GM12878 (cell line): ENCODE data around the gene TBC1D10B. TPM values are rescaled to one million over a fixed set of nuclear protein-coding genes. Genes with fewer than 3 reads are reported as not detected.
"Not testable (repeated sequence)": the region's sequence is repeated elsewhere in the genome, so short reads cannot be mapped to it uniquely, and the experiment has no call there.

ENCODE experiments used
- ATAC-seq: fragments of 200-7000 bp; cut with Tn5 transposase; 3 replicates; pipeline ENCODE4 v1.9.1; 2020; ENCODE audit warnings: mild to moderate bottlenecking, moderate library complexity
- BruUV-seq: library from RNA; stranded (reverse); fragments of 400-500 nt; replicated peaks from 2 replicates; lab custom pipeline; 2021; lab: Mats Ljungman, UMichigan
- CTCF ChIA-PET: fragments of 300-600 bp; sonication (Branson Sonifier 250); formaldehyde crosslinking; extraction: SDS; loops from one replicate; lab custom pipeline; 2021; ENCODE audit warnings: inconsistent platforms; lab: Yijun Ruan, JAX
- POLR2A ChIA-PET: fragments of 350-600 bp; formaldehyde crosslinking; extraction: SDS; loops from one replicate; lab custom pipeline; 2021; ENCODE audit warnings: inconsistent platforms; lab: Charles Lee
- RAD21 ChIA-PET: fragments of 300-600 bp; sonication (Branson Sonifier 250); formaldehyde crosslinking; loops from one replicate; lab custom pipeline; 2023; ENCODE audit warnings: antibody characterized with exemption; ENCODE audit not compliant: unreplicated experiment; lab: Charles Lee
- SMC1A ChIA-PET: fragments of 300-600 bp; sonication (Branson Sonifier 250); formaldehyde crosslinking; loops from one replicate; lab custom pipeline; 2023; ENCODE audit not compliant: unreplicated experiment, uncharacterized antibody; lab: Charles Lee
- DNase-seq: peaks from one replicate; pipeline ENCODE4 v3.0.0-alpha.2; 2011; ENCODE audit warnings: low read depth, low spot score
- FAIRE-seq: peaks from 3 replicates; lab custom pipeline; 2011; peaks lifted over from hg19 to GRCh38; lab: Jason Lieb, UNC
- H2AFZ ChIP-seq: 2 replicates; pipeline ENCODE4 v1.6.0; 2011; ENCODE audit warnings: low read depth, low read length, control low read depth; ENCODE audit not compliant: control insufficient read depth
- H3K27ac ChIP-seq: 2 replicates; pipeline ENCODE4 v1.5.1; 2011; ENCODE audit warnings: control low read depth; ENCODE audit not compliant: control insufficient read depth, insufficient read depth
- H3K27me3 ChIP-seq, 2 experiments: replicated peaks in 1 of 2; 2 replicates each; pipeline versions ENCODE4 v1.6.0 to v1.6.1; 2011; ENCODE audit warnings: low read length in 1 of 2; ENCODE audit not compliant: control insufficient read depth in 2 of 2, insufficient read depth in 2 of 2
- H3K36me3 ChIP-seq, 2 experiments: 2 replicates each; pipeline ENCODE4 v1.5.1; 2011; ENCODE audit warnings: low read length in 1 of 2; ENCODE audit not compliant: control insufficient read depth in 2 of 2, insufficient read depth in 2 of 2
- H3K4me1 ChIP-seq: 2 replicates; pipeline ENCODE4 v1.6.1; 2011; ENCODE audit warnings: mild to moderate bottlenecking, low read length, moderate library complexity, mixed read lengths; ENCODE audit not compliant: control insufficient read depth, insufficient read depth
- H3K4me2 ChIP-seq: 2 replicates; pipeline ENCODE4 v1.6.0; 2011; ENCODE audit warnings: control low read depth; ENCODE audit not compliant: control insufficient read depth, insufficient read depth
- H3K4me3 ChIP-seq: fragments of 200-600 bp; sonication (generic); 2 replicates; pipeline ENCODE4 v1.5.1; 2016
- H3K79me2 ChIP-seq: 2 replicates; pipeline ENCODE4 v1.6.0; 2011; ENCODE audit warnings: low read length; ENCODE audit not compliant: control insufficient read depth, insufficient read depth
- H3K9ac ChIP-seq: 2 replicates; pipeline ENCODE4 v1.8.0; 2011; ENCODE audit warnings: low read length, control low read depth, mixed read lengths; ENCODE audit not compliant: control insufficient read depth, insufficient read depth
- H3K9me3 ChIP-seq: replicated peaks from 3 replicates; pipeline ENCODE4 v1.5.1; 2011; ENCODE audit warnings: mild to moderate bottlenecking, low read length; ENCODE audit not compliant: control insufficient read depth, insufficient read depth
- H4K20me1 ChIP-seq: 2 replicates; pipeline ENCODE4 v1.6.0; 2011; ENCODE audit not compliant: control insufficient read depth, insufficient read depth
- CEBPB ChIP-seq, 2 experiments: fragments of 150-350 bp in 1 of 2; IDR thresholded peaks; 2 replicates each; pipeline ENCODE4 v1.6.1; 2012 to 2014; ENCODE audit warnings: low read depth in 2 of 2, low read length in 2 of 2, borderline replicate concordance in 1 of 2, inconsistent platforms in 1 of 2
- CREM ChIP-seq: IDR thresholded peaks from 2 replicates; pipeline ENCODE4 v1.6.1; 2014; ENCODE audit warnings: antibody characterized with exemption, low read depth
- IKZF2 ChIP-seq, 2 experiments: fragments of 450-650 bp; IDR thresholded peaks; 2 replicates each; pipeline ENCODE4 v1.6.1; 2017; ENCODE audit warnings: mild to moderate bottlenecking in 2 of 2, moderate library complexity in 2 of 2
- MEF2B ChIP-seq: fragments of 450-650 bp; IDR thresholded peaks from 2 replicates; pipeline ENCODE4 v1.6.1; 2018; ENCODE audit warnings: mild to moderate bottlenecking, moderate library complexity; ENCODE audit not compliant: partially characterized antibody, poor library complexity, severe bottlenecking
- MTA2 ChIP-seq: fragments of 450-650 bp; IDR thresholded peaks from 2 replicates; pipeline ENCODE4 v1.6.1; 2016; ENCODE audit warnings: low read depth, mild to moderate bottlenecking, moderate library complexity
- NBN ChIP-seq: fragments of 450-650 bp; IDR thresholded peaks from 2 replicates; pipeline ENCODE4 v1.6.1; 2016
- NFIC ChIP-seq: IDR thresholded peaks from 2 replicates; pipeline ENCODE4 v1.6.1; 2012; ENCODE audit warnings: low read depth, mild to moderate bottlenecking, inconsistent platforms, low read length, moderate library complexity
- NR2C1 ChIP-seq: fragments of 450-650 bp; IDR thresholded peaks from 2 replicates; pipeline ENCODE4 v1.6.1; 2017; ENCODE audit warnings: antibody characterized with exemption, mild to moderate bottlenecking, moderate library complexity
- PML ChIP-seq: IDR thresholded peaks from 2 replicates; pipeline ENCODE4 v1.6.1; 2012; ENCODE audit warnings: low read length, inconsistent platforms
- WGBS: methylation state at CpG from one replicate; pipeline ENCODE4 v1.1.6; 2016; ENCODE audit warnings: low lambda C conversion rate; ENCODE audit not compliant: insufficient replicate concordance, insufficient coverage; ENCODE audit errors: missing lambda C conversion rate; 5-methylcytosine and 5-hydroxymethylcytosine counted together
- in situ Hi-C: fragments of 300-500 bp; cut with MboI; formaldehyde crosslinking; loops from 9 replicates; pipeline ENCODE4 v1.14.3; 2018; ENCODE audit warnings: mixed read lengths
- intact Hi-C: fragments of 100-400 bp; cut with micrococcal nuclease; formaldehyde crosslinking; loops from one replicate; pipeline ENCODE4 v1.14.2; 2022; ENCODE audit not compliant: unreplicated experiment
- polyA plus RNA-seq, 11 experiments: library from polyadenylated mRNA; depleted of rRNA in 4 of 11; unstranded in 6 of 11; stranded (reverse) in 5 of 11; fragments of >200 nt; fragmentation: Nextera tagmentation in 4 of 11; fragmentation: Illumina TruSeq in 1 of 11; extraction: Ambion mirVana in 4 of 11; extraction: Trizol in 1 of 11; gene quantifications; 1 replicate in 1 of 11; 2 replicates in 10 of 11; pipeline versions ENCODE4 v1.2.1 to v1.2.3, GENCODE V29; 2011 to 2016; ENCODE audit warnings: inconsistent platforms in 2 of 11, missing spikeins in 2 of 11, low read depth in 1 of 11
- total RNA-seq, 4 experiments: library from RNA; depleted of rRNA in 3 of 4; stranded (reverse); fragments of >200 nt in 3 of 4; fragmentation: Illumina TruSeq in 1 of 4; extraction: Trizol in 1 of 4; gene quantifications; 2 replicates each; pipeline versions ENCODE4 v1.2.1 to v1.2.3, GENCODE V29; 2013 to 2021
- TF ChIP-seq, protein P1 (sequence below): IDR thresholded peaks from 2 replicates; pipeline ENCODE4 v1.6.1; 2011; ENCODE audit warnings: low read depth, mild to moderate bottlenecking, low read length, moderate library complexity, borderline replicate concordance; ENCODE audit errors: extremely low read depth
- TF ChIP-seq, protein P2 (sequence below): fragments of 450-650 bp; IDR thresholded peaks from 2 replicates; pipeline ENCODE4 v1.6.1; 2017; ENCODE audit warnings: mild to moderate bottlenecking

The TBC1D10B gene
- total and polyA plus RNA-seq, 10 of the 15 experiments (the other 5 are each of a cell fraction or from before 2014, with no cell fraction given), result 2.2 to 51.2 (median 11.6) TPM

DNA sequence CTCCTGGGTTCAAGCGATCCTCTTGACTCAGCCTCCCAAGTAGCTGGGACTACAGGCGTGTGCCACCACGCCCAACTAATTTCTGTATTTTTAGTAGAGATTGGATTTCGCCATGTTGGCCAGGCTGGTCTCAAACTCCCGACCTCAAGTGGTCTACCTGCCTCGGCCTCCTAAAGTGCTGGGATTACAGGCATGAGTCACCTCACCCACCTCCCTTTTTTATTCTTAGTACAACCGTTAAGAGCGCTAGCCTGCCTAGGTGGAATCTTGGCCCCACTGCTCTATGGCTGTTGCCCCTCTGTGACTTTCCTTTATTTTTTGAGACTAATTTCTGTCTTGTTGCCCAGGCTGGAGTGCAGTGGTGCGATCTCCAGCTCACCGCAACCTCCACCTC is 32.3 kb downstream of the TBC1D10B start:
- H3K36me3 ChIP-seq, in situ Hi-C loops, FAIRE-seq, H4K20me1 ChIP-seq, SMC1A ChIA-PET, H3K27me3 ChIP-seq, H2AFZ ChIP-seq, ATAC-seq, intact Hi-C loops, BruUV-seq, H3K4me1 ChIP-seq, H3K27ac ChIP-seq, H3K4me3 ChIP-seq, POLR2A ChIA-PET, DNase-seq, H3K79me2 ChIP-seq, H3K9ac ChIP-seq, H3K4me2 ChIP-seq, RAD21 ChIA-PET, CTCF ChIA-PET, H3K9me3 ChIP-seq: not testable (repeated sequence)
- 76% methylated on average over 10 of the region's 10 CpGs for WGBS

DNA sequence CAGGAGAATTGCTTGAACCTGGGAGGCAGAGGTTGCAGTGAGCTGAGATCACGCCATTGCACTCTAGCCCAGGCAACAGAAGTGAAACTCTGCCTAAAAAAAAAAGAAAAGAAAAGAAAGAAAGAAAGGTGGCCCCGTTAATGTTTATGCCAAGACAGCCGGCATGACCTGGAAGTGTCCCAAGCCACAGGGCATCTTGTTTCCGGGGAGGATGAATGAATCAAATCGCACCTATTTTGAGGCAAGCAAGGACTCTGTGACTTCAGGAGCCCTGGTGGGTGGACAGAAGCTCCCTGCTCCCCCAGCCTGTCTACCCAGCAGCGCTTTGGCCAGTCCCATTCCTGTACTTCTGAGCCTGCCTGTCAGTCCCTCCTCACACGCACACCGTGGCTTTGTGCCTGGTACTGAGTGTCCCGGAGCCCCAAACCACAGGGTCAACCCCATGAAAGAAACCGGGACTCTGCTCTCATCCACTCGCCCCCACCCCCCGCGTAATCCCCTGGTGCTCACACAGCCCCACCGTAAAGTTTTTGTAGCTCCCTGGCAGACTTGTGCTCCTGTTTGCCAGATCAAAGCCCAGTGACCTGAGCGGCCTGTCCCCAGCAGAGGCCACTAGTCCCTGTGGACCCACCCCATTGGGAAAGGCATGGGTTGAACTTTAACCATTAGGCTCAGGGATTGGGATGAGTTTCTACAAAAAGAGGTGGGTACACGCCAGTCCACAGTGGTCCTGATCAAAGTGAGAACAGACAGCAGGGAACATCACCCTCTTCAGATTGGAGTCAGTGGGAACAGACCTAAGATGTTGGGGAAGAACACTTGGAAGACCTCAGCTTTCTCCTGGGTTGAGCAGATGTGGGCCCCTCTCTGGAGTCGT is 34.5 kb downstream of the TBC1D10B start:
- Histone ChIP-seq H3K4me3 (peak overlapping the region; percentile 59), H3K4me2 (peak overlapping the region; percentile 86), H3K9me3 (no peaks in the 10 kb centered on the region), H2AFZ (peak overlapping the region; percentile 66), H3K79me2 (no peaks in the 10 kb centered on the region; the same call in 1 of the 2 replicates), H3K9ac (peak overlapping the region; percentile 26; the same call in 1 of the 2 replicates), H3K4me1 (peaks cover 6% of the 10 kb centered on the region), H3K36me3 (no peaks in the 10 kb centered on the region), H3K27me3 (no peaks in the 10 kb centered on the region), H3K27ac (no peak overlapping the region), H4K20me1 (no peaks in the 10 kb centered on the region)
- FAIRE-seq, result no peak
- no TSS peak for BruUV-seq
- RAD21 ChIA-PET, result interaction anchor here (0.7 to 2.1 kb wide), 6 partner anchors 15 to 243 kb away, joined by 3 to 8 read pairs (median 4); partner anchors contain the start of gene SEPTIN1
- in situ Hi-C loops (no loop called here), intact Hi-C loops (no loop called here)
- CTCF ChIA-PET, result interaction anchor here (0.6 to 1.5 kb wide), 5 partner anchors 19 to 262 kb away, joined by 3 to 5 read pairs (median 3); partner anchors contain the start of genes CD2BP2 and TBC1D10B
- POLR2A ChIA-PET, result interaction anchor here (0.9 to 2.4 kb wide), 5 partner anchors 13 to 152 kb away, joined by 3 to 9 read pairs (median 3); partner anchors contain the start of genes CORO1A and SEPTIN1
- ATAC-seq, result peak; percentile 25
- DNase-seq, result peak; percentile 23
- 25% methylated on average over 16 of the region's 17 CpGs for WGBS
- SMC1A ChIA-PET, result interaction anchor here (0.6 to 1.8 kb wide), 4 partner anchors 13 to 272 kb away, joined by 3 to 5 read pairs (median 4); partner anchors contain the start of gene CD2BP2
- TF ChIP-seq, protein P1, sequence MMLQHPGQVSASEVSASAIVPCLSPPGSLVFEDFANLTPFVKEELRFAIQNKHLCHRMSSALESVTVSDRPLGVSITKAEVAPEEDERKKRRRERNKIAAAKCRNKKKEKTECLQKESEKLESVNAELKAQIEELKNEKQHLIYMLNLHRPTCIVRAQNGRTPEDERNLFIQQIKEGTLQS, result no peak
- TF ChIP-seq CREM, result no peak
- peak; percentile 68 for TF ChIP-seq NBN
- no peak for TF ChIP-seq CEBPB (IDR thresholded peaks at IDR 0.05; ENCODE audit: borderline replicate concordance in 1 of 2, low read depth in 2 of 2, low read length in 2 of 2)
- peak; percentile 37; the same call in 1 of the 2 replicates for TF ChIP-seq MTA2
- peak; percentile 46; the same call in 1 of the 2 replicates for TF ChIP-seq NR2C1
- 0 out of 4 replicates have a peak, but pooled peaks of 1 of the 2 experiments have one; percentile 21 for TF ChIP-seq IKZF2 (IDR thresholded peaks at IDR 0.05)
- 0 out of 2 replicates have a peak, but pooled peaks have one; percentile 5 for TF ChIP-seq PML
- TF ChIP-seq MEF2B, result no peak
- no peak for TF ChIP-seq NFIC
- TF ChIP-seq, protein P2, sequence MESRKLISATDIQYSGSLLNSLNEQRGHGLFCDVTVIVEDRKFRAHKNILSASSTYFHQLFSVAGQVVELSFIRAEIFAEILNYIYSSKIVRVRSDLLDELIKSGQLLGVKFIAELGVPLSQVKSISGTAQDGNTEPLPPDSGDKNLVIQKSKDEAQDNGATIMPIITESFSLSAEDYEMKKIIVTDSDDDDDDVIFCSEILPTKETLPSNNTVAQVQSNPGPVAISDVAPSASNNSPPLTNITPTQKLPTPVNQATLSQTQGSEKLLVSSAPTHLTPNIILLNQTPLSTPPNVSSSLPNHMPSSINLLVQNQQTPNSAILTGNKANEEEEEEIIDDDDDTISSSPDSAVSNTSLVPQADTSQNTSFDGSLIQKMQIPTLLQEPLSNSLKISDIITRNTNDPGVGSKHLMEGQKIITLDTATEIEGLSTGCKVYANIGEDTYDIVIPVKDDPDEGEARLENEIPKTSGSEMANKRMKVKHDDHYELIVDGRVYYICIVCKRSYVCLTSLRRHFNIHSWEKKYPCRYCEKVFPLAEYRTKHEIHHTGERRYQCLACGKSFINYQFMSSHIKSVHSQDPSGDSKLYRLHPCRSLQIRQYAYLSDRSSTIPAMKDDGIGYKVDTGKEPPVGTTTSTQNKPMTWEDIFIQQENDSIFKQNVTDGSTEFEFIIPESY, result no peak
